SK-N-SH treated with all-trans-retinoic acid at 6 μM for 48 hours (cell line): ENCODE measurements around the gene ERC1.
"Not testable (repeated sequence)": the region's sequence is repeated elsewhere in the genome, so short reads cannot be mapped to it uniquely, and the experiment has no call there.

Experiments used
- ATAC-seq: fragments of 200-7000 bp; cut with Tn5 transposase; 3 replicates; pipeline ENCODE4 v1.9.1; 2020; ENCODE audit warnings: mild to moderate bottlenecking, moderate library complexity
- ARNTL ChIP-seq: fragments of 450-650 bp; formaldehyde crosslinking; IDR thresholded peaks from 2 replicates; pipeline ENCODE4 v1.5.0; 2020; ENCODE audit warnings: low read depth, mild to moderate bottlenecking, moderate library complexity, borderline replicate concordance
- BACH2 ChIP-seq: fragments of 250-450 bp; sonication (Bioruptor Pico); IDR thresholded peaks from 2 replicates; pipeline ENCODE4 v1.9.0; 2021; ENCODE audit warnings: mild to moderate bottlenecking, borderline replicate concordance
- CREB5 ChIP-seq: fragments of 250-450 bp; sonication (Bioruptor Pico); IDR thresholded peaks from 2 replicates; pipeline ENCODE4 v1.5.1; 2020; ENCODE audit warnings: low read depth, mild to moderate bottlenecking, moderate library complexity
- CSDC2 ChIP-seq: fragments of 250-450 bp; sonication (Bioruptor Pico); IDR thresholded peaks from 2 replicates; pipeline ENCODE4 v1.5.0; 2020; ENCODE audit warnings: mild to moderate bottlenecking, moderate library complexity
- CSRNP3 ChIP-seq: fragments of 250-450 bp; sonication (Bioruptor Pico); IDR thresholded peaks from 2 replicates; pipeline ENCODE4 v1.5.1; 2021; ENCODE audit warnings: mild to moderate bottlenecking, moderate library complexity
- ESRRG ChIP-seq: fragments of 250-450 bp; sonication (Bioruptor Pico); IDR thresholded peaks from 2 replicates; pipeline ENCODE4 v1.6.1; 2021; ENCODE audit warnings: mild to moderate bottlenecking
- GLIS3 ChIP-seq: fragments of 250-450 bp; sonication (Bioruptor Pico); IDR thresholded peaks from 2 replicates; pipeline ENCODE4 v1.5.0; 2020; ENCODE audit warnings: mild to moderate bottlenecking, moderate library complexity
- ISL1 ChIP-seq: fragments of 250-450 bp; sonication (Bioruptor Pico); IDR thresholded peaks from 2 replicates; pipeline ENCODE4 v2.1.2; 2022; ENCODE audit warnings: mild to moderate bottlenecking, moderate library complexity
- OSR1 ChIP-seq: fragments of 250-450 bp; sonication (Bioruptor Pico); IDR thresholded peaks from 2 replicates; pipeline ENCODE4 v1.8.0; 2022; ENCODE audit warnings: moderate library complexity, mild to moderate bottlenecking, inconsistent platforms
- PATZ1 ChIP-seq: fragments of 250-450 bp; sonication (Bioruptor Pico); IDR thresholded peaks from 2 replicates; pipeline ENCODE4 v1.8.0; 2020; ENCODE audit warnings: mild to moderate bottlenecking, moderate library complexity, borderline replicate concordance
- POU6F1 ChIP-seq: fragments of 250-450 bp; sonication (Bioruptor Pico); IDR thresholded peaks from 2 replicates; pipeline ENCODE4 v1.8.0; 2021; ENCODE audit warnings: low read depth, mild to moderate bottlenecking, moderate library complexity, borderline replicate concordance
- RARB ChIP-seq: fragments of 250-450 bp; sonication (Bioruptor Pico); IDR thresholded peaks from 2 replicates; pipeline ENCODE4 v1.8.0; 2021; ENCODE audit warnings: mild to moderate bottlenecking, moderate library complexity
- SNAI2 ChIP-seq: fragments of 250-450 bp; sonication (Bioruptor Pico); IDR thresholded peaks from 2 replicates; pipeline ENCODE4 v1.5.0; 2020; ENCODE audit warnings: mild to moderate bottlenecking, moderate library complexity
- TCF4 ChIP-seq: fragments of 250-450 bp; sonication (Bioruptor Pico); IDR thresholded peaks from 2 replicates; pipeline ENCODE4 v1.8.0; 2021; ENCODE audit warnings: mild to moderate bottlenecking, moderate library complexity, borderline replicate concordance
- ZC3H10 ChIP-seq: fragments of 250-450 bp; sonication (Bioruptor Pico); IDR thresholded peaks from 2 replicates; pipeline ENCODE4 v1.5.1; 2021; ENCODE audit warnings: mild to moderate bottlenecking, moderate library complexity
- ZNF565 ChIP-seq: fragments of 450-650 bp; formaldehyde crosslinking; conservative IDR thresholded peaks from 2 replicates; pipeline ENCODE4 v1.5.0; 2020; ENCODE audit warnings: low read depth, mild to moderate bottlenecking, moderate library complexity
- ZNF70 ChIP-seq: fragments of 450-650 bp; formaldehyde crosslinking; IDR thresholded peaks from 2 replicates; pipeline ENCODE4 v1.5.0; 2020; ENCODE audit warnings: mild to moderate bottlenecking, moderate library complexity
- ZNF8 ChIP-seq: fragments of 450-650 bp; formaldehyde crosslinking; IDR thresholded peaks from 2 replicates; pipeline ENCODE4 v1.5.0; 2020; ENCODE audit warnings: mild to moderate bottlenecking, moderate library complexity

The ERC1 gene

GRCh38 chr12:1329784-1330476 is 338.9 kb downstream of the ERC1 start:
- ATAC-seq, result no peak
- TF ChIP-seq SNAI2 (no peak), PATZ1 (CRISPR knock-in tag) (no peak), CSDC2 (CRISPR knock-in tag) (no peak), TCF4 (CRISPR knock-in tag) (no peak), OSR1 (CRISPR knock-in tag) (no peak), CREB5 (CRISPR knock-in tag) (no peak), ESRRG (CRISPR knock-in tag) (no peak), ZNF8 (CRISPR knock-in tag) (no peak), CSRNP3 (CRISPR knock-in tag) (no peak), ZNF565 (CRISPR knock-in tag) (no peak), ZC3H10 (CRISPR knock-in tag) (no peak)

GRCh38 chr12:1330477-1330827 is 339.4 kb downstream of the ERC1 start:
- ATAC-seq, result no peak

GRCh38 chr12:1332327-1332726 is 341.3 kb downstream of the ERC1 start:
- ATAC-seq, result no peak
- TF ChIP-seq ZC3H10 (CRISPR knock-in tag) (no peak), ARNTL (CRISPR knock-in tag) (no peak), ESRRG (CRISPR knock-in tag) (no peak), SNAI2 (no peak), ZNF565 (CRISPR knock-in tag) (no peak), POU6F1 (CRISPR knock-in tag) (no peak), TCF4 (CRISPR knock-in tag) (no peak), ZNF8 (CRISPR knock-in tag) (no peak), CREB5 (CRISPR knock-in tag) (no peak)
- TF ChIP-seq, all 23 proteins: peak for 0

More at GRCh38 chr12:1330477-1330827, 339.4 kb downstream of the ERC1 start:
- TF ChIP-seq ISL1 (CRISPR knock-in tag) (no peak), BACH2 (CRISPR knock-in tag) (no peak)
- TF ChIP-seq, all 23 proteins: peak for 0

GRCh38 chr12:1338483-1339177 is 347.6 kb downstream of the ERC1 start:
- TF ChIP-seq GLIS3 (no peak), TCF4 (CRISPR knock-in tag) (no peak), POU6F1 (CRISPR knock-in tag) (no peak), RARB (CRISPR knock-in tag) (no peak), ARNTL (CRISPR knock-in tag) (no peak), PATZ1 (CRISPR knock-in tag) (no peak), BACH2 (CRISPR knock-in tag) (no peak), ZNF8 (CRISPR knock-in tag) (no peak), ZNF70 (CRISPR knock-in tag) (no peak), ESRRG (CRISPR knock-in tag) (no peak)

GRCh38 chr12:1339178-1339541 is 348.1 kb downstream of the ERC1 start:
- ATAC-seq, result not testable (repeated sequence)

More at GRCh38 chr12:1338483-1339177, 347.6 kb downstream of the ERC1 start:
- ATAC-seq, result no peak
